OCI-LY7 (cell line): Measurements from ENCODE around the gene ZSCAN31.
"Not testable (repeated sequence)": the region's sequence is repeated elsewhere in the genome, so short reads cannot be mapped to it uniquely, and the experiment has no call there.

Source experiments
- EZH2phosphoT487 ChIP-seq: fragments of 200-600 bp; sonication (generic); IDR thresholded peaks from 2 replicates; pipeline ENCODE4 v1.6.1; 2018; ENCODE audit warnings: low read depth, borderline replicate concordance, mild to moderate bottlenecking, mixed run types, antibody characterized with exemption, low read length, moderate library complexity, mixed read lengths
- TF ChIP-seq, protein P1 (sequence below): fragments of 200-600 bp; sonication (generic); conservative IDR thresholded peaks from 2 replicates; pipeline ENCODE4 v1.5.1; 2014; ENCODE audit warnings: mild to moderate bottlenecking, antibody characterized with exemption, low read length, moderate library complexity, mixed read lengths

DNA sequence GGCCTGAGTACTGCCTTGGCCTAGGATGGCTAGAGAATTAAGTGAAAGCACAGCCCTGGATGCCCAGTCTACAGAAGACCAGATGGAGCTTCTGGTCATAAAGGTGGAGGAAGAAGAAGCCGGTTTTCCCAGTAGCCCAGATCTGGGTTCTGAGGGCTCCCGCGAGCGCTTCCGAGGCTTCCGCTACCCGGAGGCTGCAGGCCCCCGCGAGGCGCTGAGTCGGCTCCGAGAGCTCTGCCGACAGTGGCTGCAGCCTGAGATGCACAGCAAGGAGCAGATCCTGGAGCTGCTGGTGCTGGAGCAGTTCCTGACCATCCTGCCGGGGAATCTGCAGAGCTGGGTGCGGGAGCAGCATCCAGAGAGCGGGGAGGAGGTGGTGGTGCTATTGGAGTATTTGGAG lies 23.6 kb upstream of the ZSCAN31 start:
- TF ChIP-seq, protein P1, sequence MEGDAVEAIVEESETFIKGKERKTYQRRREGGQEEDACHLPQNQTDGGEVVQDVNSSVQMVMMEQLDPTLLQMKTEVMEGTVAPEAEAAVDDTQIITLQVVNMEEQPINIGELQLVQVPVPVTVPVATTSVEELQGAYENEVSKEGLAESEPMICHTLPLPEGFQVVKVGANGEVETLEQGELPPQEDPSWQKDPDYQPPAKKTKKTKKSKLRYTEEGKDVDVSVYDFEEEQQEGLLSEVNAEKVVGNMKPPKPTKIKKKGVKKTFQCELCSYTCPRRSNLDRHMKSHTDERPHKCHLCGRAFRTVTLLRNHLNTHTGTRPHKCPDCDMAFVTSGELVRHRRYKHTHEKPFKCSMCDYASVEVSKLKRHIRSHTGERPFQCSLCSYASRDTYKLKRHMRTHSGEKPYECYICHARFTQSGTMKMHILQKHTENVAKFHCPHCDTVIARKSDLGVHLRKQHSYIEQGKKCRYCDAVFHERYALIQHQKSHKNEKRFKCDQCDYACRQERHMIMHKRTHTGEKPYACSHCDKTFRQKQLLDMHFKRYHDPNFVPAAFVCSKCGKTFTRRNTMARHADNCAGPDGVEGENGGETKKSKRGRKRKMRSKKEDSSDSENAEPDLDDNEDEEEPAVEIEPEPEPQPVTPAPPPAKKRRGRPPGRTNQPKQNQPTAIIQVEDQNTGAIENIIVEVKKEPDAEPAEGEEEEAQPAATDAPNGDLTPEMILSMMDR, result not testable (repeated sequence)
- not testable (repeated sequence) for TF ChIP-seq EZH2phosphoT487
